Lower leg skin (tissue), 4 donors: Measurements from ENCODE around the gene EPN1. TPM values are rescaled to one million over a fixed set of nuclear protein-coding genes. Genes with fewer than 3 reads are reported as not detected.

Source experiments
- DNase-seq, 2 donors: peaks; one replicate each; pipeline ENCODE4 v3.0.0-alpha.2; 2019; ENCODE audit warnings: low spot score in 2 of 2
- H3K4me3 ChIP-seq: fragments of 200-600 bp; sonication (generic); 2 replicates; pipeline ENCODE4 v1.5.1; 2017; ENCODE audit warnings: mild to moderate bottlenecking, low read depth; ENCODE audit not compliant: poor library complexity, severe bottlenecking
- POLR2A ChIP-seq, 2 donors: fragments of 450-650 bp; IDR thresholded peaks; one replicate each; pipeline ENCODE4 v1.6.1; 2016 to 2017; ENCODE audit warnings: antibody characterized with exemption in 2 of 2, mild to moderate bottlenecking in 1 of 2, moderate library complexity in 1 of 2
- WGBS, 2 donors: methylation state at CpG; one replicate each; pipeline ENCODE4 v1.1.5; 2018; 5-methylcytosine and 5-hydroxymethylcytosine counted together
- intact Hi-C: fragments of 100-400 bp; cut with DNase I; formaldehyde crosslinking; loops from one replicate; pipeline ENCODE4 v1.15.0; 2023; ENCODE audit warnings: low total_unique reads
- total RNA-seq, 4 donors: library from RNA; depleted of rRNA; stranded (reverse); fragments of >200 nt; gene quantifications; one replicate each; pipeline ENCODE4 v1.1.0, GENCODE V29; 2016
- TF ChIP-seq, protein P1 (sequence below), 3 donors: fragments of 450-650 bp; IDR thresholded peaks; one replicate each; pipeline ENCODE4 v1.5.1; 2016; ENCODE audit warnings: antibody characterized with exemption in 3 of 3, mild to moderate bottlenecking in 3 of 3, moderate library complexity in 2 of 3

EPN1 gene
- total RNA-seq, 4 donors from 2014 or later = 81.2 to 189 (median 120) TPM

DNA sequence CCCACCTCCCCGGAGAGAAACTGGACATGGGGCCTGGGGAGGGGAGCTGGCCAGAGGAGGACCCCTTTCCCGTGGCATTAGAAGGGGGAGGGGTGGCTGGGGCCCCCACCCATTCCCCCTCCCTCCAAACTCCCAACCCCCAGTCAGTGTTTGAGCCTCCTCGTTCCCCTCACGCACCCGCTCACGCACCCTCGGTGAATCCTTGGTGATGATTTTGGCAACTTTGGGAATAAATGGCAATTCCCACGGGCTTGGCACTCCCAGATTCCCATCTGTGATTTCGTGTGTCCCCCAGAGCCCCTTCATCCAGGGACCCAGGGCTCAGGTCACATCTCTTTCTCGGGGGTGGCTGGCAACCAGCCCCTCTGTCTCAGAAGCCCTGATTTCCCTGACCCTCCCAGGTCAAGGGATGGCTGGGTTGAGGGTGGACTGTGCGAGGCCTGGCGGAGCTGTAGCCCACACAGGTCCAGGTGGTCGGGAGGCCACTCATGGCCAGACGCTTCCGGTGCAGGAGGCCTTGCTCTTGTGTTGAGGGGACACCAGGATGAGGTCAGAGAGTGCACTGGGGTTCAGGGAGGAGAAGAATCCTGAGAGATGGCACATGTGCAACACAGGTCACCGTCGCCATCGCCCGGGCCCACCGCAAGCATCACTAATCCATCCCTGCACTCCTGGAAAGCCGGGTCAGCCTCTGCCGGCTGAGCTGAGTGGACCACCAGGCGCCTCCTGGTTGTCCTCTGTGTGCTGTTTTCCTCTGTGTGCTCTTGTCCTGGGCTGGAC, 20.7 kb downstream of the EPN1 start:
- intact Hi-C loops = no loop called here
- peak in 1 of 2 donors; percentile 72 for DNase-seq
- WGBS, 2 donors = 85 to 90% methylated on average over 18 to 23 of the region's 23 CpGs
- H3K4me3 ChIP-seq = no peak overlapping the region
- TF ChIP-seq, protein P1, sequence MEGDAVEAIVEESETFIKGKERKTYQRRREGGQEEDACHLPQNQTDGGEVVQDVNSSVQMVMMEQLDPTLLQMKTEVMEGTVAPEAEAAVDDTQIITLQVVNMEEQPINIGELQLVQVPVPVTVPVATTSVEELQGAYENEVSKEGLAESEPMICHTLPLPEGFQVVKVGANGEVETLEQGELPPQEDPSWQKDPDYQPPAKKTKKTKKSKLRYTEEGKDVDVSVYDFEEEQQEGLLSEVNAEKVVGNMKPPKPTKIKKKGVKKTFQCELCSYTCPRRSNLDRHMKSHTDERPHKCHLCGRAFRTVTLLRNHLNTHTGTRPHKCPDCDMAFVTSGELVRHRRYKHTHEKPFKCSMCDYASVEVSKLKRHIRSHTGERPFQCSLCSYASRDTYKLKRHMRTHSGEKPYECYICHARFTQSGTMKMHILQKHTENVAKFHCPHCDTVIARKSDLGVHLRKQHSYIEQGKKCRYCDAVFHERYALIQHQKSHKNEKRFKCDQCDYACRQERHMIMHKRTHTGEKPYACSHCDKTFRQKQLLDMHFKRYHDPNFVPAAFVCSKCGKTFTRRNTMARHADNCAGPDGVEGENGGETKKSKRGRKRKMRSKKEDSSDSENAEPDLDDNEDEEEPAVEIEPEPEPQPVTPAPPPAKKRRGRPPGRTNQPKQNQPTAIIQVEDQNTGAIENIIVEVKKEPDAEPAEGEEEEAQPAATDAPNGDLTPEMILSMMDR (IDR thresholded peaks at IDR 0.05) = no peak

DNA sequence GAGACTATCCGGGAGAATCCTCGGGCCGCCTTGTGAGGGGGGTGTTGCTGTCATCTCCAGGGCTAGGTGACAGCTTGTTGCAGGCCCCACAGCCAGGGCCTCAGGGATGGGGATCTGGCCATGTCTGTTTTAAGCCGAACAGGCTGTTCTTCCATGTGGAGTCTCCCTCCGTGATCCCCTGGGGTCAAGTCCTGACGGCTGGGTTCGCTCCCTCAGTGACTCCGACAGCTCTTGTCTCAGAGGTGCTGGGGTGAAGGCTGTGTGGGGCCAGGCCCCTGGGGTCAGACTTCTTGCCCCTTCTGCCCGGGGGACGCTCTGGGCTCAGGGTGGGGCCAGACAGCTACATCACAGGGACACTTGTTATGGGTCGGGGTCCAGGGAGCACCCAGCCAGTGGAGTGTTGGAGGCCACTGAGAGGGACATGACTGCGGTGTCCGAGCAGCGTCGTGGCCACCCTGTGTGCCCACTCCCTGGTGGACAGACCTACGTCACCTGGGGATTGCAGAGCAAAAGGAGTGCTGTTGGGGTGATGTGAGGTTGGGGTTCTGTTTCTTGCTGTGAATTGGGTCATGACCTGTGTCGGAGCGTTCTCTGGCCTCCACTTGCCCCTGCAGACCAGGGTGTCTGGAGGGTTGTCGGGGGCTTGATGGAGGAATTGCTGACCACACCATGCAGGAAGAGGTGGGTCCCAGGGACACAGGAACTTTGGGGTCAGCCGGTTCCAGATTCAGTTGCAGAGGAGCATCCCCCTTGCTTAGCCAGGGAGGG, 21.5 kb downstream of the EPN1 start:
- TF ChIP-seq, protein P1 (IDR thresholded peaks at IDR 0.05) = no peak
- no peak for TF ChIP-seq POLR2A (IDR thresholded peaks at IDR 0.05)

DNA sequence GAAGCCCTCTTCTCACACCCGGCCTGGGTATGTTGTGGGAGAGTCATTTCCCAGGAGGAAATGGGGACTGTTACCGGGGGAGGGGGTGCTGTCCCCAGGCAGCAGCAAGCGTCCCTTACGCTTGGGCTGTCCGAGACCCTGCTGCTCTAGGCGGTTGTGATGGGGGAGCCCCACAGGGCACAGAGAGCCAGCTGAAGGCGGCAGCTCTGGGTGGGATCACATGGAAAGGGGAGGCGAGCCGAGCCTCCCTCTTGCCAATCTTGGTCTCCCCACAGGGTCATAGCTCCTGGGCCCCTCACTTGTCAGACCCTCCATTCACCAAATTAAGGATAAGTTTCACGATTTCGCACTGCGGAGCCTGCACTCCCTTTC, 22.0 kb downstream of the EPN1 start:
- WGBS, 2 donors = 89 to 93% methylated on average over 8 to 12 of the region's 12 CpGs
- intact Hi-C loops = no loop called here
- TF ChIP-seq POLR2A (IDR thresholded peaks at IDR 0.05) = no peak
- TF ChIP-seq, protein P1 (IDR thresholded peaks at IDR 0.05) = no peak
- no peak overlapping the region for H3K4me3 ChIP-seq
- DNase-seq = peak in 1 of 2 donors; percentile 68

More for the DNA sequence above, 21.5 kb downstream of the EPN1 start:
- H3K4me3 ChIP-seq = no peak overlapping the region
- intact Hi-C loops = no loop called here
- DNase-seq = peak in 1 of 2 donors; percentile 64
- 91 to 93% methylated on average over 19 to 20 of the region's 20 CpGs for whole genome bisulfite sequencing, 2 donors

DNA sequence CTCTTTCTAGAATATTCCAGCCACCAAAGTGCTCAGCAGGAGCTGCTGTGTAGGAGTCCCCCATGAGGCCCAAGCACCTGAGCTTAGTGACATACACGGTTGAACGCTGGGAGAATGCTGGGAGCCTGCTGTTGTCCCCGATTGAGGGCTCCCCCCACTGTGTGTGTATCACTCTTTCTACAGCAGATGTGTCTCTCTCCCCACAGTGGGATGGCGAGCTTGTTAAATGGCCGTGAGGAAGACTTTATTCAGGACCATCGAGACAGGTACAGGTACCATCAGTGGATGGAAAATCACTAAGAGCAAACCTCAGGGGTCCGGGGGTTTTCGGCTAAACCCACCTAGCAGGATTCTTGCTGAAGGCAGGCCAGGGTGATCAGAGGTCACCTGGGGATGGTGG, 22.7 kb downstream of the EPN1 start:
- WGBS, 2 donors = 91 to 96% methylated on average over 8 of the region's 8 CpGs

DNA sequence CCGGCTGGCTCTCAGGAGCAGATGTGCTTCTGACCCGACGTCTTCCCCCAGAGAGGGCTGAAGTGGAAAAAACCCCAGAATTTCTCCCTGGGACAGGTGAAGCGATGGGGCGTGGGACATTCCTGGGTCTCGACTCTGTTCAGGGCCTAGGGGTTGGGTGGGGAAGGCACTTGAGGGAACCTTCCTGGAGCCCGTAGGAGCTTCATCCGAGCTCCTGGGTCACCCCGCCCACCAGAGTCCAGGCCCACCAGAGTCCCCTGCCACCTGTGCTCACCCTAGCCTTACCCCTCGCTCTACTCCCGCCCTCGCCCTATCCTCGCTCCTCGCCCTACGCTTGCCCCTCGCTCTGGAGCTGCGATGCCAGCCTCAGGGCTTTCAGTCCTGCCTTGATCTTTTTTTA, 23.2 kb downstream of the EPN1 start:
- no peak overlapping the region for H3K4me3 ChIP-seq
- intact Hi-C loops = no loop called here
- WGBS, 2 donors = 79 to 83% methylated on average over 15 to 17 of the region's 17 CpGs
- DNase-seq = peak in 1 of 2 donors; percentile 60
- no peak for TF ChIP-seq POLR2A (IDR thresholded peaks at IDR 0.05)
- TF ChIP-seq, protein P1 (IDR thresholded peaks at IDR 0.05) = no peak

More for the DNA sequence above, 22.7 kb downstream of the EPN1 start:
- no peak overlapping the region for H3K4me3 ChIP-seq
- peak in 1 of 2 donors; percentile 63 for DNase-seq
- intact Hi-C loops = no loop called here
- no peak for TF ChIP-seq POLR2A (IDR thresholded peaks at IDR 0.05)
- TF ChIP-seq, protein P1 (IDR thresholded peaks at IDR 0.05) = no peak
